GM21367 (cell line): Measurements from ENCODE around the gene DLGAP4.

Experiments
- ATAC-seq: cut with Tn5 transposase; IDR thresholded peaks from one replicate; pipeline ENCODE4 v1.9.1; 2021; ENCODE audit not compliant: unreplicated experiment

Gene DLGAP4

GRCh38 chr20:36306553-36307411 is 643 bp downstream of the DLGAP4 start:
- no peak for ATAC-seq

GRCh38 chr20:36307412-36308325 is 1.5 kb downstream of the DLGAP4 start:
- no peak for ATAC-seq

GRCh38 chr20:36308353-36308752 is 2.2 kb downstream of the DLGAP4 start:
- ATAC-seq, result no peak

- no peak for ATAC-seq
Observed at GRCh38 chr20:36308986-36309385, 2.8 kb downstream of the DLGAP4 start.

DNA sequence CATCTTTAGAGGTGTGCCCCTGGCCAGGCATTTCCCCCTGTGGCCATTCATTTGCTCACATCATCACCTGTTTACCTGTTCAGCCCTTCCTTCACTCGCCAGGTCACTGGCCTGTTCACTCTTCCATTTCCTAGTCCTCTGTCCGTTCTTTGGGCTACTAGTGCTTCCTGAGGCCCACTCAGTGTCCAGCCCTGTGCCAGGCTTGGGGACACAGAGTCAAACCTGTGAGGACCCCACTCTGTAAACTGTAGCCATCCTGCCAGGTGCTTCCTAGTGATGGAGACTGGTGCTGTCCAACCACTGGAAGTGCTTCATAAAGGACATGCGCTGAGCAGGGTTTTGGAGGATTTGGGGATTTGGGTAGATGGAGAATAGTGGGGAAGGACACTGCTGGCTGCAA is 3.5 kb downstream of the DLGAP4 start:
- no peak for ATAC-seq

- ATAC-seq, result no peak
Observed at GRCh38 chr20:36310215-36310981, 4.3 kb downstream of the DLGAP4 start.

DNA sequence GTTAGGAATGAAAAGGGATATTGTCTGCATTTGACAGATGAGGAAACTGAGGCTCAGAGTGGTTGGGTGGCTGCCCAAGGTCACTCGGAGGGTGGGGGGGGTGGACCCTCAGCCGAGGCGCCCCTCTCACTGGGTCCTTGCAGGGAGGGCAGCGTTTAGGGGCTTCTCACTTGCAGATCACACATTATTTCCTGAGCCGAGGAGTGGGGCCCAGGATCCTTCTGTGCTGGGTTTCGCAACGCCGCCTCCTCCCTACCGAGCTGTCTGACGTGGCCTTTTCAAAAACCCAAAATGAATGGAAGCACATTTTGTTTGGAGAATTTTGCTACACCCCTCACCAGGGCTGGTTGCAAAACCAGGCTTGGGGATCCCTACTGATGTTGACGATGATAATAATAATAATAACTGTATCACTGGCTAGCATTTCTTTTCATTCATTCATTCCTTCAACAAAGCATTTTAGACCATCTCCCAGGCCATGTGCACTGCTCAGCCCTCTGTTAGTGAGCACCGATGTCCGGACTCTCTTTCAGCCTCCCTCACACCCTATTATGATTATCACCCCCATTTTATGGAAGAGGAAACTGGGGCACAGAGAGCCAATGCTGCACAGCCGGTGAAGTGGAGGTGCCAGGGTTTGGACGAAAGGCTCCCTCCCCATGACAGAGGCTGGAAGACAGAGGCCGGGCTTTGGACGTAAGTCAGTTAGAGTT is 5.2 kb downstream of the DLGAP4 start:
- no peak for ATAC-seq

DNA sequence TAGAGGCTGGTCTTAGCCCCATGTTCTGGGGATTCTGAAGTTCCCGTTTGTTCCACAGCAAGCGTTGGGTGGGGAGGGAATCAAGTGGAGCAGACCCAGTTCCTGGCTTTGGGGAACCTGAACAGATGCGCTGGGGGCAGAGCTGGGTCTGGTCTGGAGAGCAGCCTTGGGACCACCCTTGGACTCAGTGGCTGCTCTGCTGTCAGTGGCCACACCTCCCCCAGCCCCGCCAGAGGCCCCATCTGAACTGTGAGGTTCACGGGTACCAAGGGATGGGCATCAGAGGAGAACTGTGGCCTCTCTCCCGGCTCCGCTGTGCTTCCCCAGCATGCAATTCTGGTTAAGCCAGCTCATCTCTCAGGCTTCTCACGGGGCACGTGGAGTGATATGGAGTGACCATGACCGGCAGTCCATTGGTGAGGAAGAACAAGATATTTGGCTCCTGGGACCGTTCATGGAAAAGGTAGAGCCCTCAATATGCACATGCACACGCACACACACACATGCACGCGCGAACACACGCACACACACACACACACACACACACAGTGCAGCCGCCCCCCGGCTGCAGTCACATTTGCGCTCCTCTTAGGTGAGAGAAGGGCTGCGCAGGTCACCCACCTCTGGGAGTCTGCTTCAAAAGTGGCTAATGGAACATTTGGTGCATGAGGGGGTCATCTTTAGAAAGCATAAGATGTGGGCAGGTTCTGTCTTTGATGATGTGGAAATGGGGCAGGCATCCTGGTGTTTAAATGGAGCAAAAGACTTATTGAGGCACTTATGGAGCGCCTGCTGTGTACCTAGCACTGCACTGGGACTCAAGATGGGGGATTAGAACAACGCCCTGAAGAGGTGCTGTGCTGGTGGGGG is 6.0 kb downstream of the DLGAP4 start:
- no peak for ATAC-seq

- no peak for ATAC-seq
Observed at GRCh38 chr20:36312724-36313441, 6.7 kb downstream of the DLGAP4 start.

DNA sequence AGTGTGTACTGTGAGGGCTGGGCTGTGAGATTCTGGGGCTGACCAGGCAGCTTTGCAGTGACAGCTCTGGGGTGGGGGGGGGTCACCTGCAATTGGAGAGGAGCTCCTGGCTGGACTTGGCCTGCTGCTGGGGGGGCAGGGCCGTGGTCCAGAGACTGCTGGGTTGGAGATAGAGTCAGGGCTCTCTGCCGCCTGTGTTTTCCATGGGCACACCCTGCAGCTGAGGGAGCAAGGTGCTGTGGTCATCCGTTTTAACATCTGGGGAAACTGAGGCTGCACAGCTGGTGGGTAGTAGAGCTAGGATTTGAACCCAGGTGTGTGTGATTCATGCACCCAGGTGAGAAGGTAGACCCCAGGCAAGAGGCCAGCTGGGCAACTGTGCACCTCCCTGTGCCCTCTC is 7.3 kb downstream of the DLGAP4 start:
- ATAC-seq, result no peak

DNA sequence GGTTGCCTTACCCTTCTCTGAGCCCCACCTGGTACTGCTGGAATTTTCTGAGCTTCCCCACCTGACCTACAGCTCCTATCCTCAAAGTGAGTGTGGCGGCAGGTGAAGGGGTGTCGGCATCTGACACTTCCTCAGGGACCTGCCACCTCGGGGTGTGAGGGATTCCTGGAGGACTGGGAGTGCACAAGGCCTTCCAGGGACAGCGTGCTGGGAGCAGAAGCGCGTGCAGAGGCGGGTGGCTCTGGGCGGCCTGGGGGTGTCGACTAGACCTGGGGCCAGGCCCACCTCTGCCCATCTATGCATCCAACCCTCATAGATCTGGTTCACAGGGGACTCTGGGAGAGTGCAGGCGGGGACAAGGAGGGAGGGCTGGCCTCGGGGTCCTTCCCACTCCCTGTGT is 7.8 kb downstream of the DLGAP4 start:
- no peak for ATAC-seq

DNA sequence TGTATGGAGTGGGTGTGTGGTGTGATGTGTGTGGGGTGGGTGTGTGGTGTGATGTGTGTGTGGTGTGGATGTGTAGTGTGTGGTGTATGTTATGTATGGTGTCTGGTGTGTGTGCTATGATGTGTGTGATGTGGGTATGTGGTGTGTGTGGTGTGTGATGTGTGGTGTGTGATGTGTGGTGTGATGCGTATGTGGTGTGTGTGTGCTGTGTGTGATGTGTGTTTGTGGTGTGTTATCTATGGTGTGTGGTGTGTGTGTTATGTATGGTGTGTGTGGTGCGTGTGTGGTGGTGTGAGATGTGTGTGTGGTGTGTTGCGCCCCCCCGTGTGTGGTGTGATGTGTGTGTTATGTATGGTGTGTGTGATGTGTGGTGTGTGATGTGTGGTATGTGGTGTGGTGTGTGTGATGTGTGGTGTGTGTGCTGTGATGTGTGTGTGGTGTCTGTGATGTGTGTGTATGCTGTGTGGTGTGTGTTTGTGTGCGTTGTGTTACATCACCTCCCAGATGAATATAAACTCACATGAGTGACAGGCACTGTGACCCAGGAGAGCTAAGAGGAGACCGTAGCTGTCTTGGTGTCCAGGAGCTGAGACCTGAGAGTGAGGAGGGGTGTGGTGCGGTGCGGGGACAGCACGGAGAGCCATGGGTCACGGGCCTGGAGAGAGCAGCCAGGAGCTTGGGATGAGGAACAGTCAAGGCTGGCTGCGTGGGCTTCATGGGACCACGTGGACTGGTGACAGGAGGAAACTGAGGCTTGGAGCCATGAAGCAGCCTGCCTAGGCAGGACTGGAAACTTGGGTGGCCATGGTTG is 8.8 kb downstream of the DLGAP4 start:
- ATAC-seq, result no peak

GRCh38 chr20:36315545-36316351 is 9.6 kb downstream of the DLGAP4 start:
- no peak for ATAC-seq

GRCh38 chr20:36317675-36318074 is 11.5 kb downstream of the DLGAP4 start:
- no peak for ATAC-seq

DNA sequence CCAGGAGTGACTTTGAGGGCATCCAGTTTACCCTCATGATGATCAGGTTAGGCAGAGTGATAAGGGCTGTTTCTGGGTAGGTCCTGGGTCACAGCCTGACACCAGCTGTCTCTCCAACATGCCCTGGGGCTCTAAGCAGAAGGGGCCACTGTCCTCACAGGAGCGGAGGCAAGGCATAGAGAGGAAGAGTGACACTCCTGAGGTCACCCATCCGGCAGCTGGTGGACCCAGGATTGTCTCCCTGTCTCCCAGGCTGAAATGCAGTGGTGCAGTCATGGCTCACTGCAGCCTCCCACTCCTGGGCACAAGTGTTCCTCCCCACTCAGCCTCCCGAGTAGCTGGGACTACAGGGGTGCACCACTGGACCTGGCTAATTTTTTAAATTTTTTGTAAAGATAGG is 12.0 kb downstream of the DLGAP4 start:
- ATAC-seq, result no peak

DNA sequence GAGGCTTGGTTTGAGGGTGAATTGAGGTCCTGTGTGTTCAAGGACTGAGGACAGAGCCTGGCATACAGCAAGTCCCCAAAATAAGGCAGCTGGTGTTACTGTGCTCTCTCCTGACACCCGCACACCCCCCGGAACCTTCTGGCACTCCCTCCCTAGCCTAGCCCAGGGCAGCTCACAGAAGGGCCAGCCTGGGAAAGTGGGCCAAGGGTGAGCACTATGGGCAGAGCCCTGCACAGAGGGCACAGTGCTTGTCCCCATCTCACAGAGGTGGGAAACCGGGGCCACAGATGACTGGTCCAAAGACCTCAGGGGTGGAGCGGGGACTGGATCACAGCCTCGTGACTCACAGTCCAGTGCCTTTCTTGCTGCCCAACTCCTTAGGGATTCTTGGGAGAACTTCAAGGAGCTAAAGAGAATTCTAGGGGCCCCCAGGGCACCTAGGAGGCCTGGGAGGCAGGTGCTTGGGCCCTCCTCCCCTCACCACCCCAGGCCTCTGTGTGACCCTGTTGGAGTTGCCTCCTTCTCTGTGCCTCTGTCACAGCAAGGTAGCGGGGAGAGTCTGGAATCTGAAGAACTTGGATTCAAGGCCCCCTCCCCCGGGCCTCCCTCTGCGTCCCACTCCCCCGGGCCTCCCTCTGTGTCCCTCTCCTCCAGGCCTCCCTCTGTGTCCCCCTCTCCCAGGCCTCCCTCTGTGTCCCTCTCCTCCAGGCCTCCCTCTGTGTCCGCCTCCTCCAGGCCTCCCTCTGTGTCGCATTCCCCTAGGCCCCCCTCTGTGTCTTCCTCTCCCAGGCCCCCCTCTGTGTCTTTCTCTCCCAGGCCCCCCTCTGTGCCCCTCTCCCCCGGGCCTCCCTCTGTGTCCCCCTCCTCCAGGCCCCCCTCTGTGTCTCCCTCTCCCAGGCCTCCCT is 13.5 kb downstream of the DLGAP4 start:
- ATAC-seq, result no peak
